Hematopoietic multipotent progenitor cell treated with erythropoietin and hydrocortisone succinate and interleukin-3 and kit ligand, for 6 days (in vitro differentiated cells): ENCODE measurements around the gene FAM72C.
"Not testable (repeated sequence)": the region's sequence is repeated elsewhere in the genome, so short reads cannot be mapped to it uniquely, and the experiment has no call there.

Source experiments
- DNase-seq: peaks from one replicate; pipeline ENCODE4 v3.0.0-alpha.2; 2015

FAM72C gene

DNA sequence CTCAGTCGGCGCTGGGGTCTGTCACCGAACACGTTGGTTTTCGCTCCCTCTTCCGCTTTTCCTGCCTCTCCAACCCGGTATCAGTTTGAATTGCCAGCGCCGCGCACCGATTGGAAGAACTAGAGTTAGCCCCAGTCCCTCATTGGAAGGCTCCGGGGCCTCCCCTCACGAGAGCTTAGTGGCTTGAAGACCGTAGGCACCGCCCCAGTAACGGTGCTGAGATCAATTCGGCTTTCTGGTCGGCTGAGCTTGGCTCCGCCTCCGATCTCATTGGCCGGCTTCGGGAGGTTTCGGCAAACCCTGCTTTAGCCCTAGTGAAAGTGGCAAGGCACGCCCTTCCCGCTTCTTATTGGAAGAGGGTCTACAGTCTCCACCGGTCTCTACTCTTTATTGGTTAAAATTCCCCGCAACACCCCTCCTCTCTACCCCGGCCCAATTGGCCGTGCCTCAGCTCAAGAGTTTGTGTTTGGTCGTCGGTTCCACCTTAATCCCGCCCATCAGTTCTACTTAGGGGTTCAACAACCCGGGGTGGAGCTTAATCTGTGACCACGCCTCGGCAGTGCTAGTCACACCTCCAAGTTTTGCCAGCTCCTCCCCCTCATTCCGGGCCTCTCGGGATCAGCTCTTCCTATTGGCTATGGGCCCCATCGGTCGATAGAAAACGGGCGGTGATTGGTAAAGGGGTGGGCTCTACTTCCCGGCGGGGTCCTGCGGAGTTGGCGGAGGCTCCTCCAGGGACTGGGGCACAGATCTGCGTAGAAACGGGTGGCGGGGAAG is at the start of gene FAM72C:
Gene FAM72C, minus strand, starts transcription at position 63 of the 777 bp plus-strand sequence. CDS start 845 bp downstream, outside the sequence.
- not testable (repeated sequence) for DNase-seq

DNA sequence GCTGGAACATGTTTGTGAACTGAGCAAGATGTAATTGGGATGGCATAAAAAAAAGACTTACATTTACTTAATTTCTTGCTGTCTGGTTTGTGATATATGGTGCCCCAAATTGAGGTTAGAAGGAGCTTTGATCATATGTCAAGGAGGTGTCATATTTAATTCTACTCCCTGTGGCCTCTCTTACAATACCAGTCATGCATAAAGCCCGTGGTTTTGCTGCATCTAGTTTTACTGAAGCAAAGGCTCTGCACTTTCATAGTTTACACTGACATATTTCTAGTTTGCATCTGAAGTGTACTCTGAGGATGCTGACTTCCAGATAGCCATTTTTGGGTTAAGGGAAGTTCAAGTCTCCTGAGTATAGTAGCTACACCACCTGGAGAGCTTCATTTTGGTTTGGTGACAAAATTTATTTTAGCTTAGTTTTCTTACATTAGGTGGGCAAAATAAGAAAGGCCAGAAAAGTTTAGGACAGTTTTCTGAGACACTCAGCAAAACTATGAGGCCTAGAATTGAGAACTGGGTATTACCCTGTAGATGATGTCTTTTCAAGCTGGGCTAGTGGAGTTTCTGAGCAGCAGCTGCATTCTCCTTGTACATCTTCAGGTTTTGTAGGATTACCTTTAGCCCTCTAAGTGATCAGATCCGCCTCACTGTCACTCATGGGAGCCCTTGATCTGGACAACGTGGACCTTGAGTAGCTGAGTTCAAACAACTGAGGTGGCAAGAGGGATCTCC is 48.4 kb upstream of the FAM72C start:
- not testable (repeated sequence) for DNase-seq

DNA sequence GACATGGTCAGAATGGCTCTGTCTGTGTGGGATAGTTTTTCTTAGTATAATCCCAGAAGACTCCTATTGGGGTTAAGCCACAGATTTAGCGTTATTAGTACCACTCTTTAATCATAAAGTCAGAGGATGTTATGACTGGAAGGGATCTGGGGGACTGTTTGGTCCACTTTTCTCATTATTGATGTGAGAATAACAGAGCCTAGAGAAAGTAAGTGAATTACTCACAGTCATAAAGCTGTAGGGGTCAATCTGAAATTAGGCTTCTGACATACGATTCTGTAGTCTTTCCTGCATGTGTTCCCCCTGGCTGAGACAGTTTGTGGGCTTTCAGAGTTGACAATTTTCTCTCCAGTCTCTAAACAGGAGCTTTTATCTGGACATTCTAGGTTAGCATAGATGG is 47.3 kb upstream of the FAM72C start:
- not testable (repeated sequence) for DNase-seq

DNA sequence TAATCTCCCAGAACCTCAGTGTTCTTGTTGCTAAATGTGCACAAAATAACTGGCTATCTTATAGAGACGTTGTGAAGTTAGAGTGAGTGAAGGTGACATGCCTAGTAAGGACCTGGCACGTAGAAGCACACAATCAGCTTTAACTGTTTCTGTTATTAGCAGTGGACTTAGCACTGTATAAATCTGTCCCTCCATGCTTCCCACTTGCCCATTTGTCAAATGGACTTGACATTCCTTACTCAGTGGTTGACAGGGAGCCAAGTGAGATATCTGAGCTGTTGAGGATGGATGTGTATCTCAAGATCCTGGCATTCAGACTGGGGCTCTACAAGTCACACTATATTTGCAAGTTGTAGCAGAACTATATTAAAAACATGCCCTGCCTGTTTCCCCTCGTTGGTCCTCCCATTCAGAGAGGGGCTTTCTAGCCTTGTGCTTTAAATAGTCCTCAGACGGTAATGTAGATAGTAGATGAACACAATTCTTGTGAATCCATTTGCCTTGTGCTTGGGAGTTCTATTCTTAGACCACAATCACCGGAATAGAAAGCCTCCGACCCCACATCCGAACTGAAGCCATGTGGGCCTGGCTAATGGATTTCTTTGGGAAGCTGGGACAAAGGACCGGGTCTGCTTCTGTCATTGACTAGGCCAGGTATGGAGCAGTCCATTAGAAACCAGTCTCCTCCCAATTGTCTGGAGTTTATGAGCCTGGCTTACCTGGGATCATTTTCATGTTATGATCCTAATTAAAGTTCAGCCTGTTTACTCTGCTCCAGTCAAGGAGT is 43.6 kb upstream of the FAM72C start:
- DNase-seq, result not testable (repeated sequence)

DNA sequence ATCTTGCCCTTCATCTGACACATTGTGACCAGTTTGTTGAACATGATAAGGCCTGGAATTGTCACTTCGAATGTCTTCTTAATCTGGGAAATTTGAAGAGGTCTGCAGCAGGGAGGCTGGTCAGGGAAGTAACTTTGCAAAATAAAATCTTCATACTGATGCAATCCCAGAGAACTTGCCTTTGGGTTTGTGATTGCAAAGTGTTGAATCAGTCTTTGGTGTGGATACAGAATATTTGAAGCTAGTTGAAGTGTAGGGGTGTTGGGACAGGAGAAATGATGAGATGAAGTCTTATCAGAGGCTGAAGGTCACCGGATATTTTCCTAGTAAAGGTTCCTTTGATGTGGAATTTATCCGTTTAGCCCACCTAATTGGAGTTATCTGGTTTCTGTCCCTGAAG is 42.7 kb upstream of the FAM72C start:
- not testable (repeated sequence) for DNase-seq

DNA sequence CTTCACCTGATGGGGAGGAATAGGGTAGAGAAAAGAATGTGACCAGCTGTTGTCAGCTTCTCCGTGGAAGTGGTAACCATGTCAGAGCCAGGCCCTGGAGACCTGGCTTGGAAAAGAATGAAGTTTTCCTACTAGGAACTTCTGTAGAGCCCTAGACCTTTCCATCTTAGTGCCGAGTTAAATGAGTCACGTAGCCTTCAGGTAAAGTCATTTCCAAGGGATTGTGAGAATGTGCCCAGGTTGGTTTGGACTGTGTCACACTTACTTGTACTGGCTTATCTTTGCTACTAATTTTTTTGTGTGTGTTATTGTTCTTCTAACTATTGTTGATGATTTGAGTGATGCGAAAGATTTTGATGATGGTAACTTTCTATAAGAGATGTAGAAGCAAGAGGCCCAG is 42.3 kb upstream of the FAM72C start:
- not testable (repeated sequence) for DNase-seq

DNA sequence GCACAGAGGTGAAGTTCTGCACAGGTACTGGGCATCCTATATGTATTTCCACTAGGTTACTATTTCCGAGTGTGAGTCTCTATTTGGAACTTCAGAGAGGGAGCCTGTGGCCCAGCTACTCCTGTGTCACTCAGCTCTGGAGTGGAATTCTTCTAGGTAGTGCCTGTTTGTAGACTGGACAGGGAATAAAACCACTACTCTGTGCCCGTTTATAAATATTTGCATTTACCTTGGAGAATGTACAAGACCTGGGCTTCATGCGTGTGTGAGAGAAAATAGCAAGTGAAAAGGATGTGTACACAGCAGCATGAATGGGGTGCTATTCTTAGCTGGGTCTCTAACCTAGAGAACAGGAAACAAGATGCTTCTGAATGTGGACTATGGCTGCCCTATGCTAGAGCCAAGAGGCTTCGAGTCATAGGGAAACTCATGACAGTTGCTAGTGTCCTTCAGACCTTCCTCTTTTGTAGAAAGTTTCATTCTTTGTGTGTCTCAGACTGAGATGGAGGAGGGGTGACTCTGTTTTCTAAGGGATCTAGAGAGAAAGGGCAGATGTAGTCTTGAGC is 40.5 kb upstream of the FAM72C start:
- not testable (repeated sequence) for DNase-seq

DNA sequence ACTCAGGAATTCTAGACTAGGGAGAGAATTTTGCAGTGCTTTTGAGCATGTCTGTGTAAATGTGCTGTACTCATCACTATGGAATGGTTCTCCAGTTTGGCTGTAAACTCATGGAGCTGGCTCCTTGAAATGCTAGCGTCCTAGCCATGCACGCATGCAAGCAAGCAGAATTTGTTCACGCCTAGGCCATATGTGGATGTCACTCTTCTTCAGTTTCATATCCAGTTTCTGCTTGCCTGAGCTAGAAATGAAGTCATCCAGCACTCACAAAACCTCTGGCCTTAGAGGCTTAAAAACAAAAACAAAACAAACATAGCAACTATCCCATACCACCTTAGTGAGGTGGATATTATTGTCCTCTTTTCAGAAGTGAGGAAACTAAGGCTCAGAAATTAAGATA is 37.6 kb upstream of the FAM72C start:
- DNase-seq, result not testable (repeated sequence)

DNA sequence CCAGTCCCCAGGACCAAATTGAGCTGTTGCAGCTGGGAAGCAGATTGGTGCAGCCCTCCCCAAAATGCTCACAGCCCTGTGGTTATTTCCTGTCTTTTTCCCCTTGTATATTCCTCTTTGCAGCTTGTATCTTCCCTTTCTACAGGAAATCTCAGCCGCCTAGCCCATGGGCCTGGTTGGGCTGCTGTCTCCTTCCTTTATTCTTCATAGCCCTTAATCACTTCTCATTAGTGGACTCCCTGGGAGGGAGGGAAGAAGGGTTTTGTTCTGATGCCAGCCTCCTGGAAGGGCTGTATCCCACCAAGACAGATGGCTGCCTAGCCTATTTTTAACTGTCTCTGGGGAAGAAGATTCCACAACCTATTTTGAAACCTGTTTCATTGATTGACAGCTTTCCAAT is 32.5 kb upstream of the FAM72C start:
- DNase-seq, result not testable (repeated sequence)

DNA sequence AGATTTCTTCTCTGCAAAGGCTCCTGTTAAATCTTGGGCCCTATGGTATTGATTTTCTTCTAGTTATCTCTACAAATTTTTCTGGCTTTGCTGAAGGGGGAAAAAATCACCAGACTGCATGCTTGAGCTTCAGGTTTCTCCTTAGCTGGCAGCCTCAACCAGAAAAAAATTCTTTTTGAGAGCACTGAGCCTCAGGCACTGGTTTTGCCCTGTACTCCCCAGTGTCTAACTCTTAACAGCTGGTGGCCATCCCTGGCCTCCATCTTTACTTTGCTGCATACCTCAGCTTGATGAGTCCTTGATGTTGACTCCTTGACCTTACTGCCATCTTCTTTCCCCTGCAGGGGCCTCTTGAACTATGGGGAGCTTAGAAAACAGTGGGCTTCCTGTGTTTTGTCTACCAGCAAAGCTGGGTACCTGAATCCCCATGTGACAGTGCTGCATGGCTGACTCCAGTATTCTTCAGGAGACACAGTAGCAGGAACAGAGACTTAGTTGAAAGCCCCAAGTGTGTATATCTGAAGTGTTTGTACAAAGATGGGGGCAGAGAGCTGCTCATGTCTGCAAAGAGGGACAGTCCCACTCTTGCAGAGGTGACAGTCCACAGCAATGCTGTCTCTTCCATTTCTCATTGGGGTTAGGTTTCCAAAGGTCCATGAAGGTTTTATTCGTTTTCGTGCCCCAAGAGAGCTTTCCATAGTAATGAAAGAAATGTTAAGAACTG is 31.7 kb upstream of the FAM72C start:
- DNase-seq, result not testable (repeated sequence)

DNA sequence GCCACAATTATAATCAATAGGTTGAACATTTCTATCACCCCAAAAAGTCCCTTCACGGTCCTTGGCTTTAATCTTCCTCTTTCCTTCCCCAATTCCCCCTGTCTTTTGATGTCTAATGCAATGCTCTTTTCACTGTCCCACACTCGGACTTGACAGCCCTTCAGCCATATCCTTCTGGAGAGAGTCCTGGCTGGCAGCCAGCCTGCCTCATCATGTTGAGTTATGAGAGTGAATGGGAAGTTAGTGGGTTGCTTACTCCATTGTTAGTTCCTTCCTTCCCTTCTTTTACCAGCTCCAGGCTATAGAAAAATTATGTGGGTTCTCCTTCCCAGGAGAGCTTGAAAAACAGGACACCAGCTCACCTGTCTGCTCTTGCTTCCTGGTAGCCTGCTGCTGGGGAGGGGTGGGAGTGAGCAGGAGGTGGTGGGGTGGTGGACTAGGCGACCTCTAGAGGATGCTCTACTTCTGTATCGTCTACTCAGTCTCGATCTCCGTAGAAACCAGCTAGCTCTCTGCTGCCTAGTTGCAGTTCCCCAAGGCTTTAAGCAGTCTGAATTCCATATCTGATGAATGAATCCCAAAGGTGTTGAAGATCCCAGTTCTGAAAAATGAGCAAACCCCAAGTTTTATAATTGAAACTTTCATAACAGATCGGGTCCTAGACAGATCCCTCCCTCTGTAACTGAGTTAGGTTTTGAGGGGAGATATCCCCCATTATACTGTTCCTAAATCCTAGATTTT is 30.5 kb upstream of the FAM72C start:
- DNase-seq, result not testable (repeated sequence)

DNA sequence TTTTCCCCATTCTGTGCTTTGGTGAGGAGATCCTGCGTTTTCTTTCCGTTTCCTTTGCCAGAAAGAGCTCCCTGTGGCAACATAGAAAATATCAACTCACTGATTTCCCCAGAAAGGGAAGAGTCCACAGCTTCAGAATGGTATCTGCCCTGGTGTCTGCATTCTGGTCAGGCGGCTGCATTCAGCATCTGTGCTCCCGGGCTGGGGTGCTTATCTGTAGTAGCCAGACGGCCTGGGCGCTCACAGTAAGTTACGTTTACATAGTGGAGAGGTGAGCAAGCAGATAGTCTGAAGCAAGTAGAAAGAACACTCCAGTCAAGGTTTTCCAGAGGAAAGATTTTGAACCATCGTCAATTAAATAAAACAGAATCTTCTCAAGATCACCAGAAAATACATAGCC is 29.3 kb upstream of the FAM72C start:
- DNase-seq, result not testable (repeated sequence)

DNA sequence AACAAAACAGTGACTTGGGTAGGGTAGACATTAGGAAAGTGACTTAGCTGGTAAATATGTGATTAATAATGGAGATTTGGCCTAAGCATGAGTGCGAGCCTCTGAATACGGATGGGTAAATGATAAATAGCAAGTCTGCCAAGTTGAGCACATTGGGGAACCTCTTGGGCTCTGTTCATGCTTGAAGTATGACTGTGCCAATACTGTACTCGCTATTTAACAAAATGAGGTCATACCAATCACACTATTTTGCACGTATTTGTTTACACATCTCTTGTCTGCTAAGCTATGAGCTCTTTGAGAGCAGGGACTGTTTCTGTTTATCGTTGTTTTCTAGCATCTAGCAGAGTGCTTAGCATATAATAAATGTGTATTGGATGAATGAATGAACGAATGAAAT is 24.2 kb upstream of the FAM72C start:
- DNase-seq, result not testable (repeated sequence)

DNA sequence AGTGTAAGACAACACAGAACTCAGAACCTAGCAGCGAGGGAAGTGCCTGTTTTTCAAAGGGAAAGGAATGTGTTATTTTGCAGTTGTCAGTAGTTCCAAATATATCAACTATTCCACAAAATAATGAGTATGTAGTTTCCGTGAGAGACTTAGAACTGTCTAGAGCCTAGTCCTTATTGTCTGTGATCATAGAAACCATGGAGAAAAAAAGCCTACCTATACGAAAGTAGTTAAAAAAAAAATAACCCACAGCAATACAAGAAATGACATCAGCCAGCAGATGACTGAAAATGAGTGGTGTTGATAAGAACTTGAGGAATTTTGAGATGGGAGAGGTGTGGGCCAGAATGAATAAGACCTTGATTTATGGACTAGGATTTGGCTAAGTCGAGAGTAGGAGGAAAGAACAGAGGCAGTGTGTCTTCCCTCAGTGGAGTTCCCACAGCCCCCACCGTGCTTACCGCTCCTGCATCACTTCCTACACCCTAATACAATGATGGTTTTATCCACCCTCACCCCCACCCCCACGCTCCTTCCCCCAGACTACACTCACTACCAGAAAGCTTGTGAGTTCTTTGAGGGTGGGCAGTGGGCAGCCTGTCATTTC is 21.6 kb upstream of the FAM72C start:
- not testable (repeated sequence) for DNase-seq

DNA sequence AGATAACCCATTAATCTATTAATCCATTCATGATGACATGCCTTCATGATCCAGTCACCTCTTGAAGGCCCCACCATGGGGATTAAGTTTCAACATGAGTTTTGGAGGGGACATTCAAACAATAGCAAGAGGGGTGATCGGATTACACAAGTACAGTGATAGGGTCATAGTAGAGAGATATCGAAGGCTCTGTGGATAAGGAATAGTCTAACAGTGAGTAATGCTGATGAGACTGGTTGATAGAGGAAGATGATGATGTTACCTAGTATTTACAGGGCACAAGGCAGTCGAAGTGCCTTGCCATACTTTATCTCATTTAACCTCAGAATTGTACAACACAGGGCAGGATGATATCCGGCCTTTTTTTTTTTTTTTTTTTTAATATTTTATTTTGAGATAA is 18.9 kb upstream of the FAM72C start:
- not testable (repeated sequence) for DNase-seq

DNA sequence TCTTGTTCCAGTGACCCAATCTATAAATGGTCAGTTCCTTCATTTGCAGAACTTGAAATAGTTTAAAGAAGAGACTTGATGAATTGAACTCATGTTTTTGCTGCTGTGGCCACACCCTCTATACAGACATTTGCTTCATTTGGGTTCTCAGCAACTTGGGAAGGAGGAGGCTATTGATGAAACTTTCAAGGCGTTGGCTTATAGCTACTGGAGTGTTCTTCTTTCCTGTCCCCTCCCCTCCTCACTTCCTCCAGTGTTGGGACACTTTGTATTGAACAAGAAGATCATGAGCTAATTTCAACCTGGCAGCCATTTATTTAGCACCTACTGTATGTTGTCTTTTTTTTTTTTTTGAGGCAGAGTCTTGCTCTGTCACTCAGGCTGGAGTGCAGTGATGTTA is 17.9 kb upstream of the FAM72C start:
- DNase-seq, result not testable (repeated sequence)

DNA sequence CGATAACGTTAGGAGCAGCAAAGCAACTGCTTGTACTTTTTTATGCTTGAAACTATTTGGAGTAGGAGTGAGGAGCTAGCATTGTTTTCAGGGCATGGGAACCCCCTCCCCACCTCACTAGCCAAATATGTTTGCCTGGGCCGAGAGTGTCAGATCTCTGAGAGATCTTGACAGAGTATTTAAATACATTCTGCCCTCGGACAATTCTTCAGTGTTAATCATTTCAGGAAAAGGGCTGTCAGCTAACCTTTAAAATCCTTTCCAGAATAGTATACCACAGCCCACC is 17.6 kb upstream of the FAM72C start:
- not testable (repeated sequence) for DNase-seq

DNA sequence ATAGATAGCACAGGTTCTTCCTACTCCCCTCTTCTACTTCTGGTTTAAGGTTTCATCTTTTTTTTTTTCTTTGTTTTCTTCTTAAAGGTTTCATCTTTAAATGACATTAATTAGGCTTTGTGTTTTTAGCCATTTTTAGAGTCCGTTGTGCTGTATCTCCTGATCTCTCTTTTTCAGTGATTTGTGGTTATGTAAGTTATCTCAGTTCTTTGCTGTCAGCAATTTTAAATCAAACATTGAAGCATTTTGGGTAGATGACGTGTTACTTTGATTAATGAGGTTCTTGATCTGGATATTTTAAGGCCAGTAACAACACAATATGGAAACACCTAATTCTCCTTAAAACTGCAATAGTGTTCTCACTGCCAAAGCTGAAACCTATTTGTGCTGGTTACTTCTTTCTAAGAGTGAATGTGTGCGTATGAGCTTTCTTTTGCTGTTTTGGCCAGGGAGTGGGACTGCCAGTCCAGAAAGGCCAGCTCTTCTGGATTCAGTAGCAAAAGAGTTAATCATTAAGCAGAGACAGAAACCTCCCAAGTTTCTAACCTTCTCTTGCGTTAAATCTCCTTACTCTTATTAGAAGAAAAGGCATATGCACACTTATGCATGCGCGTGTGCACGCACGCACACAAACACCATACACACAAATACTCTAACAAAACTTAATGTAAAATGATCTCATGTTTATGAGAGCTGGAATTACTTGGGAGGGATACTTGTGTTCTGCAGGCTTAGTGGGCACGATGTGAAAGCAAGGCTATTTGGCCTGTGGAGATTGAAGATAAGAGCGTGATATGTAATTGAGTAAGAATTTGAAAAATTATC is 17.0 kb upstream of the FAM72C start:
- not testable (repeated sequence) for DNase-seq

DNA sequence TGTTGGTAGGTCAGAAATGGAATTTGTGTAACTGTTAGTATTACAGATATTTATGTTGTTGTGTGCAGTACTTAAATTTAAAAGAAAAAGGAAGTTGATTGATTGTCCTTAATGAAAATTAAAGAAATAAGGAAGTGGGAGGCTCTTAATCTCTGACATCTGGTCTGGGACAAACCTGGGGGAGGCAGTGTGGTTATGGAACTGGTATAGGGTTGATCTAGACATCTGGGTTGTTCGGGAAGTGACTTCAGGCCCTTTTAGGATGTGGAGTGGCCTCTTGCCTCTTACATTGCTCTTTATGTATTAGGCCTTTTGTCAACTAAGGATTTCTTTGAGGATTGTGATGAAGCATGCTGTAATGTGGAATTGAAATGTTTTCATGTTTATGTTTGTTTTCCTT is 16.1 kb upstream of the FAM72C start:
- not testable (repeated sequence) for DNase-seq
